Activated CD4-positive, alpha-beta T cell treated with anti-CD3 and anti-CD28 coated beads, Interleukin-2, amount 50 U/mL, for 24 hours (primary cell): ENCODE measurements around the gene APOB.
"Not testable (repeated sequence)": the region's sequence is repeated elsewhere in the genome, so short reads cannot be mapped to it uniquely, and the experiment has no call there.

Experiments used
- DNase-seq, 2 donors: peaks; one replicate each; pipeline ENCODE4 v3.0.0-alpha.2; 2020; ENCODE audit warnings: low read depth in 1 of 2, low spot score in 1 of 2

The APOB gene

GRCh38 chr2:21034156-21034971 lies 9.5 kb downstream of the APOB start:
- no peak for DNase-seq

- DNase-seq, result no peak
Measured at GRCh38 chr2:21033237-21034155, 10.4 kb downstream of the APOB start.

GRCh38 chr2:21032338-21033236 lies 11.3 kb downstream of the APOB start:
- DNase-seq, result no peak

GRCh38 chr2:21030983-21031968 lies 12.6 kb downstream of the APOB start:
- no peak for DNase-seq

GRCh38 chr2:21029519-21029918 lies 14.4 kb downstream of the APOB start:
- no peak for DNase-seq

- DNase-seq, result not testable (repeated sequence)
Measured at GRCh38 chr2:21028951-21029350, 14.9 kb downstream of the APOB start.

GRCh38 chr2:21028021-21028947 lies 15.6 kb downstream of the APOB start:
- DNase-seq, result no peak

- no peak for DNase-seq
Measured at GRCh38 chr2:21026479-21027282, 17.2 kb downstream of the APOB start.

GRCh38 chr2:21025690-21026478 lies 18.0 kb downstream of the APOB start:
- DNase-seq, result no peak

GRCh38 chr2:21024722-21025389 lies 19.0 kb downstream of the APOB start:
- DNase-seq, result no peak

GRCh38 chr2:21024198-21024597 lies 19.7 kb downstream of the APOB start:
- DNase-seq, result no peak

GRCh38 chr2:21023419-21024181 lies 20.3 kb downstream of the APOB start:
- DNase-seq, result no peak

- no peak for DNase-seq
Measured at GRCh38 chr2:21022792-21023367, 21.0 kb downstream of the APOB start.

- no peak for DNase-seq
Measured at GRCh38 chr2:21021430-21021829, 22.4 kb downstream of the APOB start.

GRCh38 chr2:21020668-21021288 lies 23.1 kb downstream of the APOB start:
- no peak for DNase-seq
